Effector memory CD4-positive, alpha-beta T cell (primary cell): ENCODE measurements around the gene PITPNM1.
A peak's percentile ranks its signal among the peaks of the same experiment; 100 is the strongest.
"Not testable (repeated sequence)": the region's sequence is repeated elsewhere in the genome, so short reads cannot be mapped to it uniquely, and the experiment has no call there.

Experiments
- DNase-seq, 3 donors: peaks; one replicate each; pipeline ENCODE4 v3.0.0-alpha.2; 2020
- H3K27ac ChIP-seq: 2 replicates; pipeline ENCODE4 v1.7.0; 2013; ENCODE audit warnings: mild to moderate bottlenecking, low read length, moderate library complexity; ENCODE audit not compliant: insufficient read depth, poor library complexity, severe bottlenecking
- H3K27me3 ChIP-seq: replicated peaks from 2 replicates; pipeline ENCODE4 v1.7.0; 2013; ENCODE audit warnings: mild to moderate bottlenecking, low read length; ENCODE audit not compliant: insufficient read depth, control insufficient read depth, poor library complexity, severe bottlenecking
- H3K36me3 ChIP-seq: 2 replicates; pipeline ENCODE4 v1.7.0; 2013; ENCODE audit warnings: mild to moderate bottlenecking, low read length, moderate library complexity; ENCODE audit not compliant: control insufficient read depth, insufficient read depth
- H3K4me1 ChIP-seq: 2 replicates; pipeline ENCODE4 v1.7.0; 2013; ENCODE audit warnings: low read length, mild to moderate bottlenecking; ENCODE audit not compliant: control insufficient read depth, insufficient read depth, poor library complexity, severe bottlenecking
- H3K4me3 ChIP-seq: 2 replicates; pipeline ENCODE4 v1.7.0; 2013; ENCODE audit warnings: low read length, low read depth, mild to moderate bottlenecking; ENCODE audit not compliant: insufficient read depth, poor library complexity, severe bottlenecking
- H3K9me3 ChIP-seq: 2 replicates; pipeline ENCODE4 v1.7.0; 2013; ENCODE audit warnings: mild to moderate bottlenecking, low read length, moderate library complexity; ENCODE audit not compliant: control insufficient read depth
- total RNA-seq, 3 donors: gene quantifications; one replicate each; lab custom pipeline; 2026; lab: John Stamatoyannopoulos, UW

The PITPNM1 gene
- 135 to 169 (median 145) reads per million in 3 donors for total RNA-seq

DNA sequence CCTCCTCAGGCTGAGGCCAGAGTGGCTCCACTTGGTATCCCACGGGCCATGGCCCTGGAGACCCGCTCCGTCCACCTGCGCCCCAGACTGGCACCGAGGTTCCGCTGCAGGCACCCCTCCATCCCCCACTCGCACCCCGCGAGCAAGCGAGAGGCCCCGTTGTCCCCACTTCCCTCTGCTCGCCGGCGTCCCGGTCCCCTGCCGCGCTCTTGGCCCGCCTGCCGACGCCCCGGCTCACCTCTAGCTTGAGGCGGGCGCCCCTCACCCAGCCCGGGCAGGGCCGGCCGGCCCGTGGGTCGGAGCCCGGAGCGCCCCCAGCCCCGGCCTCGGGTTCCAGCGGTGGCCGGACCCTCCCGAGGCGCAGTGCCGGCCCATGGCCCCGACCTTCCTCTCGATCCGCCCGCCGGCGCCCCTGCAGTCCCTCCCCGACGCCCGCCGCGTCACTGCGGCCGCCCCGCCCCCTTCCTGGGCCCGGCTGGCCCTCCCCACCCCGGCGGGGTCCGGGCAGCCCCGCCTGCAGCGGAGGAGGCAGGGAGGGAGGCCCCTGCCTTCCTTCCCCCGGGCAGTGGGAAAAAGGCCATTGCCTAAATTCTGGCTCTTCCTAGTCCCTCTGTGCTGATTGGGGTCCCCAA lies at the start of gene PITPNM1:
TSS of gene PITPNM1 (minus strand) at position 414 of the 632 bp plus-strand sequence. CDS start 1,183 bp downstream, outside the sequence.
- Histone ChIP-seq H3K4me1 (peaks cover 41% of the 10 kb centered on the region), H3K27ac (peak within 1 kb of the TSS; percentile 81), H3K4me3 (peak within 1 kb of the TSS; percentile 85), H3K9me3 (no peaks in the 10 kb centered on the region), H3K36me3 (peaks cover 20% of the 10 kb centered on the region), H3K27me3 (no peaks in the 10 kb centered on the region)
- peak; percentile 50 to 64 (median 53) for DNase-seq

DNA sequence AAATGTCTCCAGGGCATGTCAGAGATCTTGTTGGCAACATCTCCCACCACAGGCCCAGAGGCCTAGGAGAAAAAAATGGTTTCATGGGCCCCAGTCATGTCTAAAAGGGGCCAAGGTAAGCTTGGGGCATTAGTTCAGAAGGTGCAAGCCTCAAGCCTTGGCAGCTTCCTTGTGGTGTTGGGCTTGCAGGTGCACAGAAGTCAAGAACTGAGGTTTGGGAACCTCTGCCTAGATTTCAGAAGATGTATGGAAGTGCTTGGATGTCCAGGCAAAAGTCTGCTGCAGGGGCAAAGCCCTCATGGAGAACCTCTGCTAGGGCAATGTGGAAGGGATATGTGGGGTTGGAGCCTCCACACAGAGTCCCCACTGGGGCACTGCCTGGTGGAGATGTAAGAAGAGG lies 46.5 kb upstream of the PITPNM1 start:
- not testable (repeated sequence) for DNase-seq, H3K4me3 ChIP-seq, H3K27me3 ChIP-seq, H3K9me3 ChIP-seq, H3K27ac ChIP-seq, H3K4me1 ChIP-seq, H3K36me3 ChIP-seq

DNA sequence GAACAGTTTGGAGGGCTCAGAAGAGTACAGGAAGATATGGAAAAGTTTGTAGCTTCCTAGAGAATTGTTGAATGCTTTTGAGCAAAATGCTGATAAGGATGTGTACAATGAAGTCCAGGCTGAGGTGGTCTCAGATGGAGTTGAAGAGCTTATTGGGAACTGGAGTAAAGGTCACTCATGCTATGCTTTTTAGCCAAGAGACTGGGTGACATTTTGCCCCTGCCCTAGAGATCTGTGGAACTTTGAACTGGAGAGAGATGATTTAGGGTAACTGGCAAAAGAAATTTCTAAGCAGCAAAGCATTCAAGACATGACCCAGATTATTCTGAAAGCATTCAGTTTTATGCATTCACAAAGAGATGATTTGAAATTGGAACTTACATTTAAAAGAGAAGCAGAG lies 46.0 kb upstream of the PITPNM1 start:
- Histone ChIP-seq H3K27me3 (no peaks in the 10 kb centered on the region), H3K9me3 (no peaks in the 10 kb centered on the region), H3K36me3 (no peaks in the 10 kb centered on the region), H3K27ac (no peak overlapping the region), H3K4me3 (no peak overlapping the region), H3K4me1 (no peaks in the 10 kb centered on the region)
- no peak for DNase-seq

DNA sequence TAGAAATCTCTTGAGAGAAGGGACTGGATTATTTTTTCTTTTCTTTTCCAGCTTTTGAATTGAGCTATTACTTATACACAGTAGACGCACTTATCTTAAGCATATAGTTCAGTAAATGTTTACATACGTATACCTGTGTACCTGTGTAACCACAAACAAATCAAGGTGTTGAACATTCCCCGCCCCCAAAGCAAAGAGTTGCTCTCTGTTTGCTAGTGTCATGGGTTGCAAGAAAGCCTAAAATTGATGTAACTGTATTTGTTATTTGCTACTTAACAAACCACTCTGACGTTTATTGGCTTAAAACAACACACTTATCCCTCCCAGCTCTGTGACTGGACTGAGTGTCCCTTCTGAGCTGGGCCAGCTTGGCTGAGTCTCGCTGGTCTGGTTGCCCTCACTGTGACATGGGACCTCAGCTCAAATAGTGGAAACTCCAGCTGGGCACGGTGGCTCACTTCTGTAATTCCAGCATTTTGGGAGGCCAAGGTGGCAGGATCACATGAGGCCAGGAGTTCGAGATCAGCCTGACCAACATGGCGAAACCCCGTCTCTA lies 43.5 kb upstream of the PITPNM1 start:
- H3K36me3 ChIP-seq = no peaks in the 10 kb centered on the region

DNA sequence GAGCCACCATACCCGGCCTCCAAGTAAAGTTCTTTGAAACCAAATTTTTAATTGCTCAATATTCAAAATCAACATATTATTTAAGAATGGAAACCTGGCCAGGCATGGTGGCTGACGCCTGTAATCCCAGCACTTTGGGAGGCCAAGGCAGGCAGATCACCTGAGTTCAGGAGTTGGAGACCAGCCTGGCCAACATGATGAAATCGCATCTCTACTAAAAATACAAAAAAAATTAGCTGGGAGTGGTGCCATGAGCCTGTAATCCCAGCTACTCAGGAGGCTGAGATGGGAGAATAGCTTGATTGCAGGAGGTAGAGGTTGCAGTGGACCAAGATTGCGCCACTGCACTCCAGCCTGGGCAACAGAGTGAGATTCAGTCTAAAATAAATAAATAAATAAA lies 42.9 kb upstream of the PITPNM1 start:
- not testable (repeated sequence) for H3K27me3 ChIP-seq, H3K9me3 ChIP-seq, H3K36me3 ChIP-seq, H3K4me1 ChIP-seq, H3K4me3 ChIP-seq, DNase-seq, H3K27ac ChIP-seq

More for the DNA sequence above, 43.5 kb upstream of the PITPNM1 start:
- Histone ChIP-seq H3K9me3 (no peaks in the 10 kb centered on the region), H3K4me1 (no peaks in the 10 kb centered on the region), H3K27me3 (no peaks in the 10 kb centered on the region), H3K27ac (no peak overlapping the region), H3K4me3 (no peak overlapping the region)
- no peak for DNase-seq

DNA sequence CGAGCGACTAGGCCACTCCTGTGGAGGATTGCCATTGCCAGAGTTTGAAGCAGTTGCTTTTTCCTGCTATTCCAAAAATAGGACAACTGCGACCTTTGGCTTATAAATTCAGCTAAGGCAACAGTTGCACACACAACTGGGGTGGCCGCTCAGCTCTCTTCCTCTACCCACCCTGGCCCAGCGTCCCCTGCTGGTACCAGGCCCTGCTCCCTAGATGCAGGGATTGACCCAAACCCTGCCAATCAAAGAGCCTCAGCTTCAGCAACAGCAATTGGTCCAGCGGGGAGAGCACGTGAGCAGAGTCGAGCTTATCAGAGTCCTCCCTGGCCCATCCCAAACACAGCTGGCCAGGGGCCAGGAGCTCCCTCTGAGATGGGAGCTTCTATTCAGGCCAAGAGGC lies 40.1 kb upstream of the PITPNM1 start:
- H3K4me3 ChIP-seq = no peak overlapping the region
- no peaks in the 10 kb centered on the region for H3K27me3 ChIP-seq

DNA sequence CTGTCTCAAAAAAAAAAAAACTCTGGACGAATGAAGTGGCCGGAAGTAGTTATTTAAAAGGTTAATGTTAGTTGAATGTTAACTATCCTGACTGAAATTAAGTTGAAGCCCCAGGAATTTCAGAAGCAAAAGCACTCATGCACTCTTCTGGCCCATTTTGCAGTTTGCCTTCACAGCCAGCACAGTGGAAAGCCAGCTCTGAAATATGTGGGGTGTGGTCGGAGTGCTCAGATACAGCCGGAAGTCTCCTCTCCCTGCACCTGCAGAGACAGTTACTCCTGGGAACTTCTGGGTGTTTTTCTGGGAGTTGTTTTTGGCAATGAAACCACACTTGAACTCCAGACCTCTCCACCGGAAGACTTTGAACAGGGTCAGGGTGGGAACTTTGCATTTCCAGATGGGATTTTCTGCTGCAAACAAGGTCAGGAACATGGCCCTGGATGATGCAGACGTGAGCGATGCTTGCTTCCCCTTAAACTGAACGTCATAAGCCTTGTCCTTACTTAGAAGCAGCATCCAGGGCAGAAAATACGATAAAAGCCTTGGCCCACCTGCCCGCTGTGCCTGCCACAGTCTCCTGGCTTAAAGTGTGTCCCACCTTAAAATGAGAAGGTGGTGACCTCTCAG lies 39.6 kb upstream of the PITPNM1 start:
- Histone ChIP-seq H3K4me3 (no peak overlapping the region), H3K9me3 (no peaks in the 10 kb centered on the region), H3K27me3 (no peaks in the 10 kb centered on the region), H3K36me3 (no peaks in the 10 kb centered on the region), H3K4me1 (no peaks in the 10 kb centered on the region), H3K27ac (no peak overlapping the region)
- DNase-seq = no peak

More for the DNA sequence above, 40.1 kb upstream of the PITPNM1 start:
- Histone ChIP-seq H3K9me3 (no peaks in the 10 kb centered on the region), H3K36me3 (no peaks in the 10 kb centered on the region), H3K27ac (no peak overlapping the region), H3K4me1 (no peaks in the 10 kb centered on the region)
- DNase-seq = no peak

DNA sequence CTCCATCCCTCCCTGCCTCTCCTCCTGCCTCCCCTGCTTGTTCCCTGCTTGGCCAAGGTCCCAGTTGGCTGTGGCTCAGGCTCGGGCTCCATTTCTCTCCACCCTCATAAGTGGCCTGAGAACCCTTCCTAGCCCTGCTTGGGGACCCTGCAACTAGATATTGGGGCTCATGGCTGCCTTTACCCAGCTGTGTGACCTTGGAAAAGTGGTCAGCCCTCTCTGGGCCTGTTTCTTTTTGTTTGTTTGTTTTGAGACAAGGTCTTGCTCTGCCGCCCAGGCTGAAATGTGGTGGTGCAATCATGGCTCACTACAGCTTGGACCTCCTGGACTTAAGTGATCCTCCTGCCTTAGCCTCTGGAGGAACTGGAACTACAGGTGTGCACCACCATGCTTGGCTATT lies 38.4 kb upstream of the PITPNM1 start:
- no peaks in the 10 kb centered on the region for H3K27me3 ChIP-seq
- H3K9me3 ChIP-seq = no peaks in the 10 kb centered on the region
- H3K27ac ChIP-seq = no peak overlapping the region

DNA sequence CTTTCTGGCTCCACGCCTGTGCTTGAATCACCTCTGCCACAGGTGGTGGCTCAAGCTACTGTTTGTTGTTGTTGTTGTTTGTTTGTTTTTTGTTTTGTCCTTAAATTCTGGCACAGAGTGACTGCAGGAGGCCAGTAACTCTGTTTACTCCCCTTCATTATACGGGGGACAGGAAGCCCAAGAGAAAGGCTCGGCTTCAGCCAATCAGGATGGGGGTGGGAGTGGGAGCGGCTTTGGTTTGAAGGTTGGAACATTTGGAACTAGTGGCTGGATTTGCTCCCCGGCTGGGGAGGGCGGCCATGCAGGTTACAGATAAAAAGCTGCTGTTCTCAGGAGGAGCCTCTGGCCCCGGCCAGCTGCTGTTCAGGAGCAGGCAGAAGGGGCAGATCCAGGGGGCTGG lies 37.8 kb upstream of the PITPNM1 start:
- no peaks in the 10 kb centered on the region for H3K27me3 ChIP-seq
- H3K27ac ChIP-seq = no peak overlapping the region
- no peaks in the 10 kb centered on the region for H3K4me1 ChIP-seq
- no peak for DNase-seq
- H3K9me3 ChIP-seq = no peaks in the 10 kb centered on the region
- H3K36me3 ChIP-seq = no peaks in the 10 kb centered on the region
- H3K4me3 ChIP-seq = no peak overlapping the region

More for the DNA sequence above, 38.4 kb upstream of the PITPNM1 start:
- Histone ChIP-seq H3K4me3 (no peak overlapping the region), H3K36me3 (no peaks in the 10 kb centered on the region), H3K4me1 (no peaks in the 10 kb centered on the region)
- DNase-seq = no peak

DNA sequence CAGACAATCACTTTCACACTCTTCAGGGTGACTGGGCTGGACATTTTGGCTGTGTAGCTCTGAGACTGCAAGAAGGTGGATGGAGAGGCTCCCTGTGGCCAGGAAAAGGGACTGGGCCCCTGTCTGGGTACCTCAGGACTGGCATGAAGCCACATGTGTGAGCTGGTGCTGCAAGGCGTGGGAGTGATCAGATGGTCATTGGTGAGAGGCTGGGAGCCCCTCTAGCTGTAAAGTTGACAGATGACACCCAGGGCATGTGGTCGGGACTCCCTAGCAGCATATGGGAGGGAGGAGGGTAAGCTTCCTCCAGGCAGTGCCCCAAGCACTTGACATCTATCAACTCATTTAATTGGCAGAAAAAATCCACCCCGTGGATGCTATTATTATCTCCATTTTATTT lies 37.0 kb upstream of the PITPNM1 start:
- no peak overlapping the region for H3K4me3 ChIP-seq
- no peaks in the 10 kb centered on the region for H3K27me3 ChIP-seq

More for the DNA sequence above, 37.0 kb upstream of the PITPNM1 start:
- Histone ChIP-seq H3K36me3 (no peaks in the 10 kb centered on the region), H3K4me1 (no peaks in the 10 kb centered on the region), H3K27ac (no peak overlapping the region), H3K9me3 (no peaks in the 10 kb centered on the region)
- no peak for DNase-seq
